GM18868 (cell line): ENCODE data around the gene PTEN.

Experiments used
- ATAC-seq: cut with Tn5 transposase; IDR thresholded peaks from one replicate; pipeline ENCODE4 v1.9.1; 2021; ENCODE audit warnings: mild to moderate bottlenecking, moderate library complexity; ENCODE audit not compliant: unreplicated experiment

PTEN gene

DNA sequence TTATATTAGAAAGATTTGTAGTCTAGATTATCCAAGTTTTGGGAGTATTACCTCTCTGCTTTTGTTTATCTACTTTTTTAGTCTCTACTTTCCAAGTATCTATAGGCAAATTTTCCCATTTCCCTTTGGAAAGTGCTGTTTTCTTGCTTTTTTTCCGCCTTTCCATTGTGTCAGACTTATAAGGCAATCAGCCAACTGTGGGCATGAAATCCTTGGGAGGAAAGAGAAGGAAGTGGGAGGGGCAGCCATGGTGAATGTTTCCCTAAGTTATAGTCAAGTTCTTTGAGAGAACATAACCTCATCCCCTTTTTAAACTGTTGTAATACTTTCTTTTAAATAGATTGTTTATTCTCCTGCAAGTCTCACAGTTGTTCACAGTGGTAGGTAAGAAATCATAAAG lies 52.6 kb downstream of the PTEN start:
- no peak for ATAC-seq

DNA sequence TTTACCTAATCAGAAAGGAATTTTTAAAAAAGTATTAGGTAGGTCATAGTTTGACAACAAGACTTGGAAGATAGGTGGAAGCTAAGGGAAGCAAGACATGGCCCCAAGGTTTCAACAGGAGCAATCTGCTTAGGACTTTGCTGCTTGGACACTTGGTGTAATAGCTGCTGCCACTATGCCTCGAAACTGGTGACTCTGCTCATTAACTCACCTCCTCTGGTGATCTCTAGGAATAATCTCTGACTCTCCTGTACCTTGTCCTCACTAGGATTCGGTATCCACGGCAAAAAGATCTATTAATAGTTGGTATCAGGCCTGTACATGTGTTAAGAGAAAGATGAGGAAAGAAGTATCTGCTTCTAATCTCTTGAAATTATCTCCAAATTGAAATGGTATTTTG lies 53.1 kb downstream of the PTEN start:
- no peak for ATAC-seq

DNA sequence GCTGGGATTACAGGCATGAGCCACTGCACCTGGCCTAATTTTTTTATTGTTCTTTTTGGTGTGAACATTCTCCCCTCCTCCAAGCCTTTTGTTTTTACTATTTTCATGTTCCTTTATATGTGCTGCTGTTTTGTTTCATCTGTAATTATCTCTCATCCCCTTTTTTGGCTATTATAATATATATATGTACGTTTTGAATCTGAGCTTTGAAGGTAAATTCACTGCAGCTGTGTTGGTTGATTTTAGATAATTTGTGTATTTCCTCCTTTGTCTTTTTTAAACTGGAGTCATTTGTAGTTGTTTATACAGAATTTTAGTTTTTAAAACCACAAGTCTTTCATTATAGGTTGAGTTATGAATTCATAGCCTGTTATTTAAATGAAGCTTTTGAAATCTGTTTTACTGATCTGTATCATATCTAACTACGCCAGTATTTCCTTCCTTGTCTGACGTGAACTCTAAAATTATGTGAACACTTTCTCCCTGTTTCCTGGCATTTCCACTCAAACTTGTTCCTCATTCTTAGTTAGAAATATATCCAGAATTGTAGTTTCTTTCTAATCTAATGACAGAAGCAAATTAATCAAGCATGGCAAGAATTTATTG lies 54.9 kb downstream of the PTEN start:
- no peak for ATAC-seq

DNA sequence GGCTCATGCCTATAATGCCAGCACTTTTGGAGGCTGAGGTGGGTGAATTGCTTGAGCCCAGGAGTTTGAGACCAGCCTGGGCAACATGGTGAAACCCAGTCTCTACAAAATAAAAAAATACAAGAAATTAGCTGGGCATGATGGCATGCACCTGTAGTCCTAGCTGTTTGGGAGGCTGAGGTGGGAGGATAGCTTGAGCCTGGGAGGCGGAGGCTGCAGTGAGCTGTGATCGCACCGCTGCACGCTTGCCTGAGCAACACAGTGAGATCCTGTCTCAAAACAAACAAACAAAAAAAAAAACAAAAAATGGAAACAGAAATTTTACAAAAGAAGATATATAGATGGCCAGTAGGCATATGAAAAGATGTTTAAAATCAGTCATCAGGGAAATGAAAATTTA lies 57.1 kb downstream of the PTEN start:
- ATAC-seq, result no peak

DNA sequence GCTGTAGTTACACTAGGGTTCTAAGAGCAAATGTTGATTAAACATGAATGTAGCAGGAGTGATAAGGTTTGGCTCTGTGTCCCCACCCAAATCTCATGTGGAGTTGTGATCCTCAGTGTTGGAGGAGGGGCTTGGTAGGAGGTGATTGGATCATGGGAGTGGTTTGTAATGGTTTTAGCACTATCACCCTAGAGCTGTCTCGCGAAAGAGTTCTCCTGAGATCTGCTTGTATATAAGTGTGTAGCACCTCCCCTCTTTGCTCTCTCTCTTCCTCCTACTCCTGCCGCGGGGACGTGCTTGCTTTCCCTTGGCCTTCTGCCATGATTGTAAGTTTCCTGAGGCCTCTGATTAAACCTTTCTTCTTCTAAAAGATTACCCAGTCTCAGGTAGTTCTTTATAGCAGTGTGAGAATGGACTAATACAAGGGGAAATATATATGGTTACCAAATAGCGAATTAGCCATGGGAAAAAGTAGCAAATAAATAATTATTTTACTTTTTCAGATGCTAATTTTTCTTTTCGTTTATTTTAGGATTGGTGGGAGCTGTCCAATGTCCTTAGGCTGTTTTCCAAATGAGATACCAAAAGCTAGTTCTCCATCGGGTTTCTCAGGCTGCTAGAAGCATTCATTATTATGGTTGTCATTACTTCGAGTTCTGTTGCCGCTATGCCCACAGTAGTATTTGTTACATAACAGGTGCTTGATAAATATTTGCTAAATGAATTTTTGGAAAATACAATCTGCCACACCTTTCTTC lies 58.7 kb downstream of the PTEN start:
- ATAC-seq, result no peak

DNA sequence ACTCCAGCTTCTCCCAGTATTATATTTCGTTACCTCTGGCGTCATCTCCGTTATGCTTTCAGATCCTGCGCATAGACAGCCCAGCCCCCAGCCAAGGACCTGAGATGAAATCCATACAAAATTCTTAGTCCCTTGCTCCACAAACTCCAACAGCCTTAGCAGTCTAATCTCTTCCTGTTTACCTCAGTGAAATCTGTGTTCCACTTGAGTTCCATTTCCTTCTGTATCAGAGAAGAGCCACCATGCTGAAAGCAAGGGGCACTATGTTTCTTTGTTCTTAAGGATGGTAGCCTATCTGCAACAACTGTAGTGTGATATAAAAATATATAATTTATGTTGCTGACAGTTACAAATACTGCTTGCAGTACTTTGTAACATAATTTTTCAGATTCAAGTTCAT lies 59.8 kb downstream of the PTEN start:
- ATAC-seq, result no peak

DNA sequence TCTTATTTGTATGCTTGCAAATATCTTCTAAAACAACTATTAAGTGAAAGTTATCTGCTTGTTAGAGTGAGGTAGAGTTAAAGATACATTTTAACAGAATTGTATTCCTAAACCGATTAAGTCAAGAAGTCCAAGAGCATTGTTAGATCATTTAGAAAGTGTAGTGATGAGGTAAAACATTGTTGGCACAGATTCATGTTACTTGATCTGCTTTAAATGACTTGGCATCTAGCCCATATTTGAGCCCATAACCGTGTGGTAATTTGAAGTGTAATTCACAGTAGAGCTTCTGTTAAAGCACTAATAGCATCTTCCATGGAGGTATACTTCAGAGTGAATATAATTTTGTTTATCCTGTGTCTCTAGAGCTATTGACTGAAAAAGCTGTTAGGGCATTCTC lies 62.1 kb downstream of the PTEN start:
- no peak for ATAC-seq

DNA sequence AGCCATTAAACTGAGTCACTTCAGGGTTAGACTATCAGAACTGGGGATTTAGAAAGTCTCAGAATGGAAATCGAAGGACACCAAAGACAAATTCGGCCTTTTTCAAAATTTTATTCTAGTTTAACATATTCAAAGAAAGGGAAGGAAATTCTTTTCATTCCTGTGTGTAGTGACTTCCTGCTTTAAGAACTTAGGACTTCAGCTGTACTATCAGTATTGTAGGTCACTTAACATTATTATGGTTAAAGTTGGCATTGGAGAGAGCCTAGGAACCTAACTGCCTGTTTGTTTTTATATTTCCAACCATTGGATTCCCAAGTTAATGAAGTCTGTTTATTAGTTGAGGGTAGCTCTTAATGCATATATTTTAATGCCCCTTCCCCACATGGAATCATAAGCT lies 63.7 kb downstream of the PTEN start:
- no peak for ATAC-seq

DNA sequence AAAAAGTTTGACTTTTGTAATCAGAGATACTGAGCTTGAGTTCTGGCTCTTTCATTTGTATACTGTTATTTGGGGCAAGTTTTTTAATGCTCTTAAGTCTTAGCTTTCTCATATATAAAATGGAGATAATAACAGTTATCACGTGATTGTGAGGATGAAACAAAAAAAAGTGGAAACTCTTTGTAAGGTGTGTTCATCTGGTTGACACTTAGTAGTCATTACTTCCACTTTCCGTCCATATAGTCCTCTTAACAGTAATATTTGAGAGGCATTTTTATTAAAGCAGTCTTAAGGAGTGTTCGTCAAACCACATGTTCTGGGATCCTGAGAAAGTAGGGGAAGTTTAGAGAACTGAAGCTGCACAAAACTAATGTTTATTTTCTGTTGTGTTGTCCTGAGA lies 65.6 kb downstream of the PTEN start:
- no peak for ATAC-seq

DNA sequence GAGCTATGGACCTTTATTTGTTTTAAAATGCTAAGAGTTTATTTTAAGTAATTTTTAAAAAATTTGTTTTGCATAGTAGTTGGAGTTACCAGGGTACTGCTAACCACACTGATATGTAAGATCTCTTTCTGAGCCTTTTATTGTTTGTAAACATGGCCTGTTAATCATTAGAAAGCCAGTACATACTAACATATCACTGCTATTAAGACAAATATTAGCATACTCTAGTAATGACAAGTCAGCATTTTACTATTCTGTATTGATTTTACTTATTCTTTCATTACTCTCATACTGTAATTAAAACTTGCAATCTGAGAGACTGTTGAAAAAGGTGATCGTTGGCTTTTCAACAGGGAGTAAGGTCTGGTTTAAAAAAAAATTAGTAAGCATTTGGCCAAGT lies 66.7 kb downstream of the PTEN start:
- no peak for ATAC-seq

DNA sequence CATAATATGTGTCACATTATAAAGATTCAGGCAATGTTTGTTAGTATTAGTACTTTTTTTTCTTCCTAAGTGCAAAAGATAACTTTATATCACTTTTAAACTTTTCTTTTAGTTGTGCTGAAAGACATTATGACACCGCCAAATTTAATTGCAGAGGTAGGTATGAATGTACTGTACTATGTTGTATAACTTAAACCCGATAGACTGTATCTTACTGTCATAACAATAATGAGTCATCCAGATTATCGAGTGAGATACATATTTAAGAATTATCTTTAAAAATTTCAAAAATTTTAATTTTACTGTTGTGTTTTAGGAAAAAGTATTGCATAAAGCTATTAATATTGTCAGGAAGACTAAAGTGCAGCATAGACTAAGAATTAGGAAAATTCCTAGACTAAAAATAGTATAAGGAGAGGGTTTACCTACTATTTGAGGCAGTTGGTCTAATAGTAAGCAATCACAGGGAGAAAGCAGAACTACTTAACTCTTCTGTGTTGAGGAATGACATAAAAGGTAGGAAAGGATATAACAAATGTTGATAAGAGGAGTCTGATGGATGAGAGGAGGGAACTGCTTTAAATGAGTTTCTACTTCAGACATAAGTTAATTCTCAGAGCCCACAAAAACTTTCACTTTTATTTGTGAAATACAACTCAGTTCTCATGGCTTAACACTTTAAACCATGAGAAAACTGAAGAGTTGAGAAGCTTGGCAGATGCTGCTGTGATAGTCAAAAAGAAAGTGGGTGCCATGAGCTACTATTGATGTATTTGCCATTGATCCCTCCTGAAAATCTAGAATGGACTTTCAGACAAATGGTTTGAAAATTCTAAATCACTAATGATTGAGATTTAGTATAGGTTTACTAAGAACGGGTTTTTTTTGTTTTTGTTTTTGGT lies 67.8 kb downstream of the PTEN start:
- peak; percentile 59 for ATAC-seq

DNA sequence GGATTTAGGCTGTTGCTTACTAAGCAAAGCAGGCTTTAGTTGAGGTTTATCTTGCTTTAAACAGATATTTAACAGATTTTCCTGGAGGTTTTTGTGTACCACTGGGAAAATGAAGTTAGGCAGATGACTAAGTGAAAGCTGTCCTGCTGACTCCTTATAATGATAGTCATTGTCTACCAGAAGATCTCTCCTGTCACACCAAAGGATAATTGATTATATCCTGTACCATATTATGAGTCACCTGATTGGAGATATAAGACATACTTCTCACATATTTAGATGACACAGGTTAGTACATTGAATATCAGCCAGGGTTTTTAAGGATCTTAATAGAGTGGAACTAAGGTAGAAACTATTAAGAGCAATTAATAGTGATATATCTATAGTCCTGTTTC lies 68.4 kb downstream of the PTEN start:
- ATAC-seq, result peak; percentile 26

DNA sequence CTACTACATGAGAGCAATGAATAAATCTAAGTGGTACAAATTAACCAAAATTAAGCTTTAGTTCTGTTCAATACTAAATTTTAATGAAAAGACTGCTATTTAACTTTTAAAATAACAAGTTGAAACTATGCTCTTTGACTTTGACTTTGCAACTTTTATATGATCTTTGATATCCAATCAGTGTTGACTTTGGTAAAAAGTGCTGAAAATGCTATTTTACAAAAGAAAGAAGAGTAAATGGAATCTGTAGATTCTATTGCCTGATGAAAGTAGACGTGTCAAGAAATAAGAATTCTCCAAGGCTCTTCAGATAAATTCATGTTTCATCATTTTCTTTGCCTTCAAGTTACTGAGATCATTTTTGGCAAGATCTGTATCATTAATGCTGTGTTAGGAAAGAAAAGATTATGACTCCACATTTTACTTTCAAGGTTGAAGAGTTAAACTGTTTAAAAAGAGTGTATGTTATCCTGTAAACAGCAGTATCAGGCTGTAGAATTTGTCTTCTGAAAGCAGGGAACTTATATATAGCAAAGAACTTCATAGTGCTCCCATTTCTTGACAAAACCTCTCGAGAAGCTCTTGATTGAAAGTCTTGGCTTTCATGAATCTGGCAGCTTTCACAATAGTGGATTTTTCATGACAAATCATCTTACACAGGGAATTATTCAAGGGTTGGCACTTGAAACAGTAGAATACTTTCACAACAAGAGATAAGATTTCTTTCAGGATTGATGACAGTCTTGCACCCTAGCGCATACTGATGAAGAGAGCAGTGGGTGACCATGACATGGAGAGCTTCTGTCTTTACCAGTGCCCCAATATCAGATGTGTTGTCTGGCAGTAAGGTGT lies 72.1 kb downstream of the PTEN start:
- ATAC-seq, result no peak

DNA sequence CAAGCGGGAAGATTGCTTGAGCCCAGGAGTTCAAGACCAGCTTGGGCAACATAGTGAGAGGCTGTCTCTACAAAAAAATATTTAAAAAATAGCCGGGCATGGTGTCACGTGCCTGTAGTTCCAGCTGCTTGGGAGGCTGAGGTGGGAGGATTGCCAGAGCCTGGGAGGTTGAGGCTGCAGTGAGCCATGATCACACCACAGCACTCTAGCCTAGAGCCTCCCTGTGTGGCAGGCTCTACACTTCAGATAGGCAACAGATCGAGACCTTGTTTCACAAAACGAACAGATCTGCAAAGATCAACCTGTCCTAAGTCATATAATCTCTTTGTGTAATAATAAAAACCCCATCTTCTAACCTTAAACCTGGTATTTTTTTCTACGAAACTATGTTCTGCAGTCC lies 76.8 kb downstream of the PTEN start:
- no peak for ATAC-seq

DNA sequence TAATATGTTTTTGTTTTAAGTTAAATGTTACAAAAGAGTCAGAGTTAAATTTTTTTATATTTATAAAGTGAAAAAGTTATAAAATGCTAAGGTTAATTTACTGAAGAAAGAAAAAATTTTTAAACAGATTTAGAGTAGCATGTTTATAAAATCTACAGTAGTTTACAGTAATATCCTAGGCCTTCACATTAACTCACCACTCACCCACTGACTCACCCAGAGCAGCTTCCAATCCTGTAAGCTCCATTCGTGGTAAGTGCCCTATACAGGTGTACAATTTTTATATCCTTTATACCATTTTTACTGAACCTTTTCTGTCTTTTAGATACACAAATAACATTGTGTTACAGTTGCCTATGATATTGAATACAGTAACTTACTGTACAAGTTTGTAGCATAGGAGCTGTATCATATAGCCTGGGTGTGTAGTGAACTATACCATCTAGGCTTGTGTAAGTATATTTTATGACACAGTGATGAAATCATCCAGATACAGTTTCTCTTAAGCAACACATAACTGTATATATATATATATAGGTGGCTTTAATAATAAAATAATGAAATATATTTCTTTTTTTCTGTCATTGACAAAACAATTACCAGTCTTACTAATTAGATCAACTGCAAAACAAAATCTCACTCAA lies 79.6 kb downstream of the PTEN start:
- no peak for ATAC-seq

DNA sequence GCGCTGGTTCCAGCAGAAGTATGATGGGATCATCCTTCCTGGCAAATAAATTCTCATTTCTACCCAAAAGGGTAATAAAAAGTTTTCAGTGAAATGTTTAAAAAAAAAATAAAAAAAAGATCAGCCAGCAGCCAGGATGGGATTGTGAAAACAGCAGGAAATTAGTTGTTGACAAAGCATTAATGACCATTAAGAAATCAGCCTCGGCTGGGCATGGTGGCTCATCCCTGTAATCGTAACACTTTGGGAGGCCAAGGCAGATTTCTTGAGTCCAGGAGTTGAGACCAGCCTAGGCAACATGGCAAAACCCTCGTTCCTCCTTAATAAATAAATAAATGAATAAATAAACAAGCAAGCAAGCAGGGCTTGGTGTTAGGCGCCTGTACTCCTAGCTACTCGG lies 82.6 kb downstream of the PTEN start:
- ATAC-seq, result no peak

DNA sequence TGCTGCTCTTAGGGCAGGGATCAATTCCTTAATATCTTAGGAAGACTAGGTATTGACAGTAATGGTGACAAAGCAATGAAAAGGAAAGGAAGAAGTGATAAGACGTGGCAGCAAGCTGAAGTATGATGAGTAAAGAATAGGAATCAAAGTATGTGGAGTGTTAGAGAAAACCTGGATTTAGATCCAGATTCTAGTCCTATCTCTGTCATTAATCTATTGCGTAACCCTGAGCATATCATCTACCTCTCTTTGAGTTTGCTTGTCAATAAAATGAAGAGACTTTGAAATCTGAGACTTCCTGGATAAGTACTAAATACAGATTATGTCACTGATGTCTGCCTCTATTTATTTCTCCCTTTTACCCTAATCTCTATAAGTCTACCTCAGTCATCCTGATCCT lies 89.2 kb downstream of the PTEN start:
- no peak for ATAC-seq

DNA sequence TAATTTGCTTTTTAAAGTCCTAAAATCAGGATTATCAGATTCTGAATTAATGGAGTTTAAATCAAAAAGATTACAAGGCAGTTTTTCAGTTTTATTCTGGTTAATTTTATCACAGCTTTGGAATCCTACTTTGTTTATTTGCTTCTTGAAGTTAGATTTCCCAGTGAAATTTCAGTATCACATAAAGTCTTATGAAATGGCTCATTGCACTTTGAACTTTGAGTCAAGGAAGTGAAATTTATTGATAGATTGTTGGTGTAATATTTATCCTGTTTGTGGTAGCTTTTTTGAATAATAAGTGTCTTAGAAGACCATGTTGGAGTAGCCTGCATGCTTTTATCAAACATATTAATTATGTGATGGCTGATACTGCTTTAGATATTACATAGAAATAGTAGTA lies 92.6 kb downstream of the PTEN start:
- no peak for ATAC-seq

DNA sequence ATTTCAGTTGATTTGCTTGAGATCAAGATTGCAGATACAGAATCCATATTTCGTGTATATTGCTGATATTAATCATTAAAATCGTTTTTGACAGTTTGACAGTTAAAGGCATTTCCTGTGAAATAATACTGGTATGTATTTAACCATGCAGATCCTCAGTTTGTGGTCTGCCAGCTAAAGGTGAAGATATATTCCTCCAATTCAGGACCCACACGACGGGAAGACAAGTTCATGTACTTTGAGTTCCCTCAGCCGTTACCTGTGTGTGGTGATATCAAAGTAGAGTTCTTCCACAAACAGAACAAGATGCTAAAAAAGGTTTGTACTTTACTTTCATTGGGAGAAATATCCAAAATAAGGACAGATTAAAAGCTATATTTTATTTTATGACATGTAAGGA lies 94.3 kb downstream of the PTEN start:
- ATAC-seq, result no peak

DNA sequence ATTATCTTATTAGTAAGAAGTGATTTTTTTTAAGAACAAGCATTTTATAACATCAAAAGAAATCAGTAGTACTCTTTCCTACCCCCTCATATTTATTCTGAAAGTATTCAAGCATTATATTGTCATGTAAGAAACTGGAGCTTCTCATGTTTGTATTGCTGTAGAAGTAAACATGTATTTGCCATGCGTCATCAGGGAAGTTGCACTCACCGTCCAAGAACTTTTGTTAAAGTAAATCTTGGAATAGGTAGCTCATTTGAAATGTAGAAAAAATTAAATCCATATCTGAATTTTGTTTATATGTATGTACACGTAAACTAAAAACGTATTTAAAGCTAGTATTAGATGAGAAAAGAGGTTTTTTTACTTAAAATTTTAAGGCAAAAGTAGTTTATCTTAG lies 96.8 kb downstream of the PTEN start:
- ATAC-seq, result no peak

DNA sequence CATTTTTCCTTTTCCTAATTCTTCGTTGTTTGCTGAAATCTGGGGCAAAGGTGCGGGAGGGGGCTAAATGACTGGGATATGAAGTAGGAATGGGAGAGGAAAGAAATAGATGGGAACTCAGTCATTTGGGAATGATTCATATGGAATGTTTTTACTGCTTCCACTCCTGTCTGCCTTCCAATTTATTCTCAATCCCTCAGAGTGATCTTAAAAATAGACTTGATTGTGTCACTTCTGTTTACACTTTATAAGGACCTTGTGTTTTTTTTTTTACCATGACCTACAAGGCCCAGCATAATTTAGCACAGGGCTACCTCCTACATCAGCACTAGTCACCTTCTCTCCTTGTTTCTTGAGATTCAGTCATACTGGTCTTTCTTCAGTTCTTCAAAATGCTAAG lies 97.9 kb downstream of the PTEN start:
- no peak for ATAC-seq
